A549 (cell line): ENCODE results near the gene NEDD4L.

ENCODE experiments used
- BHLHE40 ChIP-seq: IDR thresholded peaks from 2 replicates; pipeline ENCODE4 v1.6.1; 2012; ENCODE audit warnings: low read depth, low read length, inconsistent platforms
- CBX2 ChIP-seq: fragments of 200-600 bp; sonication (generic); IDR thresholded peaks from 2 replicates; pipeline ENCODE4 v1.6.1; 2016; ENCODE audit warnings: low read depth, mild to moderate bottlenecking, borderline replicate concordance
- CHD2 ChIP-seq: fragments of 150-350 bp; IDR thresholded peaks from 2 replicates; pipeline ENCODE4 v1.6.1; 2014; ENCODE audit warnings: low read length; ENCODE audit not compliant: partially characterized antibody
- HOXB13 ChIP-seq: fragments of 250-450 bp; sonication (Bioruptor Pico); IDR thresholded peaks from 2 replicates; pipeline ENCODE4 v1.5.0; 2020; ENCODE audit warnings: low read depth, mild to moderate bottlenecking, moderate library complexity
- MAZ ChIP-seq: fragments of 150-350 bp; IDR thresholded peaks from 2 replicates; pipeline ENCODE4 v1.6.1; 2014; ENCODE audit warnings: antibody characterized with exemption, low read depth, low read length, borderline replicate concordance
- MYC ChIP-seq: IDR thresholded peaks from 2 replicates; pipeline ENCODE4 v1.6.1; 2012; ENCODE audit warnings: mild to moderate bottlenecking, inconsistent platforms, low read length, improper control_type of control experiment, borderline replicate concordance
- POLR2A ChIP-seq: IDR thresholded peaks from 2 replicates; pipeline ENCODE4 v1.6.1; 2012; ENCODE audit warnings: mild to moderate bottlenecking, low read length
- ZFP36 ChIP-seq: fragments of 450-650 bp; IDR thresholded peaks from 2 replicates; pipeline ENCODE4 v1.6.1; 2014; ENCODE audit warnings: borderline replicate concordance; ENCODE audit not compliant: partially characterized antibody
- TF ChIP-seq, protein P1 (sequence below): fragments of >200 bp; sonication (Bioruptor Twin); formaldehyde crosslinking; IDR thresholded peaks from 3 replicates; pipeline ENCODE4 v1.5.1; 2016
- TF ChIP-seq, protein P2 (sequence below): IDR thresholded peaks from 2 replicates; pipeline ENCODE4 v1.6.1; 2012
- TF ChIP-seq, protein P3 (sequence below): fragments of 200-600 bp; sonication (generic); IDR thresholded peaks from 2 replicates; pipeline ENCODE4 v1.6.1; 2016; ENCODE audit warnings: antibody characterized with exemption, mild to moderate bottlenecking, moderate library complexity

DNA sequence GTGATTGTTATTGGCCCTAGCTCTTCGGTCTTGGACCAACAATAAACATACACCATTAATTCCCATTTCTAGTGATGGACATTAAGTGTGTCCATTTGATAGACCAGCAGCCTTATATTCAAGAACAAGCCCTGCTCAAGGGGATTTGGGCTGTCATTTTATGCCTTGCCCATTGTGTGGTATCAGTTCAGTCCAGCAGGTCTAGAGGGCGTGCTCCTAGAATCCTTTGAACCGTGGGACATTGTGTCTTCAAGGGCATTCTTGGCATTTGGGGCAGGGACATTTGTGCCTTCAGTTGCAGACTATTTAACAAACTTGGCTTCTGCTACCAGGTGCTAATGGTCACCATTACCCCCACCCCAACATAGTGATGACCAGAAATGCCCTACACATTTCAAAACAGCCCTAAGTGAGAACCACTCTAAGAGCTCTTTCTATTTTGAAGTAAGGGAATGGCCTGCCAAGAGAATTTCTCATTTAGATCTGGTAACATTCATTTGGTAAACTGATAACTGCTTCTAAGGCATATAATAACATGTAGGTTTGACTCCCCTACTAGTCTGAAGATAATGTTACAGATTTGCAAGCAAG is 300.1 kb downstream of the NEDD4L start:
- no peak for TF ChIP-seq POLR2A
- TF ChIP-seq CHD2 = no peak
- TF ChIP-seq CBX2 = no peak
- TF ChIP-seq, protein P1, sequence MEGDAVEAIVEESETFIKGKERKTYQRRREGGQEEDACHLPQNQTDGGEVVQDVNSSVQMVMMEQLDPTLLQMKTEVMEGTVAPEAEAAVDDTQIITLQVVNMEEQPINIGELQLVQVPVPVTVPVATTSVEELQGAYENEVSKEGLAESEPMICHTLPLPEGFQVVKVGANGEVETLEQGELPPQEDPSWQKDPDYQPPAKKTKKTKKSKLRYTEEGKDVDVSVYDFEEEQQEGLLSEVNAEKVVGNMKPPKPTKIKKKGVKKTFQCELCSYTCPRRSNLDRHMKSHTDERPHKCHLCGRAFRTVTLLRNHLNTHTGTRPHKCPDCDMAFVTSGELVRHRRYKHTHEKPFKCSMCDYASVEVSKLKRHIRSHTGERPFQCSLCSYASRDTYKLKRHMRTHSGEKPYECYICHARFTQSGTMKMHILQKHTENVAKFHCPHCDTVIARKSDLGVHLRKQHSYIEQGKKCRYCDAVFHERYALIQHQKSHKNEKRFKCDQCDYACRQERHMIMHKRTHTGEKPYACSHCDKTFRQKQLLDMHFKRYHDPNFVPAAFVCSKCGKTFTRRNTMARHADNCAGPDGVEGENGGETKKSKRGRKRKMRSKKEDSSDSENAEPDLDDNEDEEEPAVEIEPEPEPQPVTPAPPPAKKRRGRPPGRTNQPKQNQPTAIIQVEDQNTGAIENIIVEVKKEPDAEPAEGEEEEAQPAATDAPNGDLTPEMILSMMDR = no peak
- TF ChIP-seq HOXB13 (CRISPR knock-in tag) = no peak
- TF ChIP-seq MYC = no peak
- TF ChIP-seq ZFP36 = no peak
- no peak for TF ChIP-seq BHLHE40
- TF ChIP-seq, protein P2, sequence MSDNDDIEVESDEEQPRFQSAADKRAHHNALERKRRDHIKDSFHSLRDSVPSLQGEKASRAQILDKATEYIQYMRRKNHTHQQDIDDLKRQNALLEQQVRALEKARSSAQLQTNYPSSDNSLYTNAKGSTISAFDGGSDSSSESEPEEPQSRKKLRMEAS = no peak
- TF ChIP-seq MAZ = no peak
- TF ChIP-seq, protein P3, sequence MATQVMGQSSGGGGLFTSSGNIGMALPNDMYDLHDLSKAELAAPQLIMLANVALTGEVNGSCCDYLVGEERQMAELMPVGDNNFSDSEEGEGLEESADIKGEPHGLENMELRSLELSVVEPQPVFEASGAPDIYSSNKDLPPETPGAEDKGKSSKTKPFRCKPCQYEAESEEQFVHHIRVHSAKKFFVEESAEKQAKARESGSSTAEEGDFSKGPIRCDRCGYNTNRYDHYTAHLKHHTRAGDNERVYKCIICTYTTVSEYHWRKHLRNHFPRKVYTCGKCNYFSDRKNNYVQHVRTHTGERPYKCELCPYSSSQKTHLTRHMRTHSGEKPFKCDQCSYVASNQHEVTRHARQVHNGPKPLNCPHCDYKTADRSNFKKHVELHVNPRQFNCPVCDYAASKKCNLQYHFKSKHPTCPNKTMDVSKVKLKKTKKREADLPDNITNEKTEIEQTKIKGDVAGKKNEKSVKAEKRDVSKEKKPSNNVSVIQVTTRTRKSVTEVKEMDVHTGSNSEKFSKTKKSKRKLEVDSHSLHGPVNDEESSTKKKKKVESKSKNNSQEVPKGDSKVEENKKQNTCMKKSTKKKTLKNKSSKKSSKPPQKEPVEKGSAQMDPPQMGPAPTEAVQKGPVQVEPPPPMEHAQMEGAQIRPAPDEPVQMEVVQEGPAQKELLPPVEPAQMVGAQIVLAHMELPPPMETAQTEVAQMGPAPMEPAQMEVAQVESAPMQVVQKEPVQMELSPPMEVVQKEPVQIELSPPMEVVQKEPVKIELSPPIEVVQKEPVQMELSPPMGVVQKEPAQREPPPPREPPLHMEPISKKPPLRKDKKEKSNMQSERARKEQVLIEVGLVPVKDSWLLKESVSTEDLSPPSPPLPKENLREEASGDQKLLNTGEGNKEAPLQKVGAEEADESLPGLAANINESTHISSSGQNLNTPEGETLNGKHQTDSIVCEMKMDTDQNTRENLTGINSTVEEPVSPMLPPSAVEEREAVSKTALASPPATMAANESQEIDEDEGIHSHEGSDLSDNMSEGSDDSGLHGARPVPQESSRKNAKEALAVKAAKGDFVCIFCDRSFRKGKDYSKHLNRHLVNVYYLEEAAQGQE = no peak
